GM19467 (cell line): Measurements from ENCODE around the gene SHLD1.
"Not testable (repeated sequence)": the region's sequence is repeated elsewhere in the genome, so short reads cannot be mapped to it uniquely, and the experiment has no call there.

Experiments
- ATAC-seq: cut with Tn5 transposase; IDR thresholded peaks from one replicate; pipeline ENCODE4 v1.9.1; 2021; ENCODE audit warnings: mild to moderate bottlenecking, moderate library complexity; ENCODE audit not compliant: unreplicated experiment

SHLD1 gene

DNA sequence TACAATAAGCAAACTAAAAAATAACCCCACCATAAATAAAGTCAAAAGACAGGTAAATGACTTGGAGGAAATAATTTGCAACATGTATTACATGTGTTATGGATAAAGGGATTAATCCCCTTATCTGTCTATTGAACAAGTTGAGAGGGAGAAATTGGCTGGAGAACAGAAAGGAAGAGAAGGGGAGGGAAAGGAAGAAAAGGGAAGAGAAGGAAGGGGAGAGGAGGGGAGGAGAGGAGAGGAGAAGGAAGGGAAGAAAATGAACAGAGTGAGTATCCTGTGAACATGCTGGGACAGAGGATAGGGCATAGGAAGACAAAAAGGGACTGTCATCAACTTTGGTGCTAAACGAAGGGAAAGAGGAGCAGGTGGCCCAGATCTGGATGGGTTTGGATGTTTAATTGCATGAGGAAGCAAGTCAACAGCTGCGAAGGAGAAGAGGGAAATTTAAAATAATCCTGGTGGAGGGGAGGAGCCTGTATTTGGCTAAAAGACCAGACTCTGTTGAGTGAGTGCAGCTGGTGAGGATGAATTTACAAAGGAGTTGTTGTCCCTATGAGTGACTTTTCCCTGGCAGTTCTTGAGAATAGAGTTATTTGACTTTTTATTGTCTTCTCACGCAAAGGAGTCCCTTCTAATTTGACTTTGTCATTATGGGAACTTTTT is 14.2 kb upstream of the SHLD1 start:
- no peak for ATAC-seq

DNA sequence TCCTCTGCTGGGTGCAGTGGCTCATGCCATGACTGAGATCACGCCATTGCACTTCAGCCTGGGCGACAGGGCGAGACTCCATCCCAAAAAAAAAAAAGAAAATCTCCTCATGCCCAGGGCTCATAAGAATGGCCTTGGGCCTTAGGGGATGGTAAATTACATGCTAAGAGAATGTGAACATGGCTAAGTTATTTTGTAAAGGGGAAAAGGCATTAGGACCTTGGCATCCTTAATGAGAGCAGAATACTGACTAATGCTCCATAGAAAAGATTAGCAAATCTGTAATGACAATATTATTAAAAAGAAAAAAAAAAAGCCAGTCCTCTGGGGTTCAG is 12.6 kb upstream of the SHLD1 start:
- ATAC-seq, result no peak

DNA sequence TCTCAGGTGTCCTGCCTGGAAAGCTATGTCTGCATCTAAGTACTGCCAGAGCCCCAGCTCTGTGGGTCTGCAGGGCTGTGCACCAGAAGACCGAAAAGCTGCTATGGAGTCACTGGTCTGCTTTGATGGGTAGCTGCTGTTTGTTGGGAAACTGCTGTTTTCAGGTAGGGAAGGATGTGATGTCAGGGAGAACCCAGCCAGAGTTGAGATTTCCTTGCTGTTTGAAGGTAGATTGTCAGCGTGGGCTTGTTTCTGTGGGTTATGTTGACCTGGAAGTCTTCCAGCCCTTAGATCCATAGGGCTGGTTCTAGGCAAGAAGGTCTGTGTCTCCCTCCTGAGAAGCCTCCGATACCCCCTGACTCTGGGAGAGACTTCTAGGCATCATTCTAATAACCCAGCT is 12.2 kb upstream of the SHLD1 start:
- no peak for ATAC-seq

DNA sequence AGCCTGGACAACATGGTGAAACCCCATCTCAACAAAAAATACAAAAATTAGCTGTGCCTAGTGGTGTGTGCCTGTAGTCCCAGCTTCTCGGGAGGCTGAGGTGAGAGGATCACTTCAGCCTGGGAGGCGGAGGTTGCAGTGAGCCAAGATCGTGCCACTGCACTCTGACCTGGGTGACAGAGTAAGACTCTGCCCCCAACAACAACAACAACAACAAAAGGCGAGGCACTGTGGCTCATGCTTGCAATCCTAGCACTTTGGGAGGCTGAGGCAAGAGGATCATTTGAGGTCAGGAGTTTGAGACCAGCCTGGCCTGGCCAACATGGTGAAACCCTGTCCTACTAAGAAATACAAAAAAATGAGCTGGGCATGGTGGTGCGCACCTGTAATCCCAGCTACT is 9.6 kb upstream of the SHLD1 start:
- not testable (repeated sequence) for ATAC-seq

DNA sequence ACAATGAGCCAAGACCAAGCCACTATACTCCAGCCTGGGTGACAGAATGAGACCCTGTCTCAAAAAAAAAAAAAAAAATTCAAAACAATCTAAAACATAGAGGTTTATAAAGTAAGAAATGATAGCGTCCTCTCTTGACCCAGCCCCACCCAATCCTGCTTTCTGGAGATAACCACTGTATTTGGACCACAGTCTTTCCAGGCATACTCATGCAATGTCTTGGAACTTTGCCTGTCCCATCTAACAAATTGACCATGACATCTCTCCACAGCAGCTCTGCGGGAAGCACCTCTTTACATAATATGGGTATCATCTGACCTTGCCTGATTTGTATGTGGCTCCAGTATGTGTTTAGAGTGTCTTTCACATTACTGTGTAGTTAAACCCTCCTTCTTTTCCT is 9.1 kb upstream of the SHLD1 start:
- no peak for ATAC-seq

DNA sequence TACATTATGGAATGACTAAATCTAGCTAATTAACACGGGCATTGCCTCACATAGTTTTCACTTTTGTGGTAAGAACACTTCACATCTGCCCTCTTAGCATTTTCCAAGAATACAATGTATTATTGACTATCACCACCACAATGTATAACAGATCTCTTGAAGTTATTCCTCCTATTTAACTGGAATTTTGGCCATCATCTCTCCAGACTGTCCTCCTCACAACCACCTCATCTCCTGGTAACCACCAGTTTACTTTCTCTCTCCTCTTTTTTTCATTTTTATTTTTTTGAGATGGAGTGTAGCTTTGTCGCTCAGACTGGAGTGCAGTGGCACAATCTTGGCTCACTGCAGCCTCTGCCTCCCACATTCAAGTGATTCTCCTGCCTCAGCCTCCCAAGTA is 8.2 kb upstream of the SHLD1 start:
- ATAC-seq, result no peak

DNA sequence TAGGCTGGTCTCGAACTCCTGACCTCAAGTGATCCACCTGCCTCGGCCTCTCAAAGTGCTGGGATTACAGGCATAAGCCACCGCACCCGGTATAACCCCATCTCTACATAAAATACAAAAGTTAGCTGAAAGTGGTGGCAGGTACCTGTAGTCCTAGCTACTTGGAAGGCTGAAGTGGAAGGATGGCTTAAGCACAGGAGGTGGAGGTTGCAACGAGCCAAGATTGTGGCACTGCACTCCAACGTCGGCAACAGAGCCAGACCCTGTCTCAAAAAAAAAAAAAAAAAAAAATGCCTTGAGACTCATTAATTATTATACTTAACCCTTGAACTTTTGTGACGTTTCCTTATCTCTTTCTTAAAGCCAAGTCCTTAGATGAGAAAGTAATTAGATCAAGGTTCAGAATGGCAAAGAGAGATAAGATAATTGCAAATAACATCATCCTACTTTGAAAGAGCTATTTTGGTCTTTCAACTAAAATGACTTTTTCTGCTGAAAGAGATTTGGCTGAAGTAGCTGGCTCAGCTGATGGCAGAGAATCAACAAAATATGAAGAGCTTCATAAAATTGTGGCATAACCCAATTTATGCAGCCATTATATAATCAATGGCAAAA is 4.7 kb upstream of the SHLD1 start:
- no peak for ATAC-seq

DNA sequence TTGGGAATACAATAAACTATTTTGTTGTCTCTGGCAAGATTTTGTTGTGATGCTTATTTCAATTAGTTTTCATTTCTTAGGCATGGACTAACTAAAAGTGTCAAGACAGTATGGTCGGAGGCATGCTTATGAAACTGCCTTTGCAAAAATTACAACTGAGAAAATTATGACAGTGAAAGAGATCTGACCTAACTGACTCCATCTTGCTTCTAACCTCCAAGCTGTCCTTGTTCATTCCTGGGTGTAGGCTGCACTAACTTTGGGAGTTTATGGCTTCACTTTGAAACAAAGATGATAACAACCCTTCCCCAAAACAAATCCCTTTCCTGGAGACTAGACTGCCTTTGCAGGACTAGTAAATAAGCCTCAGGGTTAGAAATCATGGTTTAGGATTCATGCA is 4.1 kb upstream of the SHLD1 start:
- ATAC-seq, result no peak

DNA sequence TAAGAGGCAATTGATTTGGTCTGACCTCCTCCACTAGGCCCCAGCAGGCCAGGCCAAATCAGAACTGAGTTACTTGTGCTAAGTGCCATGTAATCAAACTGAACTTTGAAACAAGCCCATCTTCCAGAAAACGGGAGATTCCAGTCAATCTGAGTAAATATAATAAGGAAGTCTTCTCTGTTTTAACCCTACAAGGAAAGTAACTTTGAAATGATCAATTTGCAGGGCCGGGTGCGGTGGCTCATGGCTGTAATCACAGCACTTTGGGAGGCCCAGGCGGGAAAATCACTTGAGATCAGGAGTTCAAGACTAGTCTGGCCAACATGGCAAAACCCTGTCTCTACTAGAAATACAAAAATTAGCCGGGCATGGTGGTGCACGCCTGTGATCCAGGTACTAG is 2.0 kb upstream of the SHLD1 start:
- no peak for ATAC-seq

DNA sequence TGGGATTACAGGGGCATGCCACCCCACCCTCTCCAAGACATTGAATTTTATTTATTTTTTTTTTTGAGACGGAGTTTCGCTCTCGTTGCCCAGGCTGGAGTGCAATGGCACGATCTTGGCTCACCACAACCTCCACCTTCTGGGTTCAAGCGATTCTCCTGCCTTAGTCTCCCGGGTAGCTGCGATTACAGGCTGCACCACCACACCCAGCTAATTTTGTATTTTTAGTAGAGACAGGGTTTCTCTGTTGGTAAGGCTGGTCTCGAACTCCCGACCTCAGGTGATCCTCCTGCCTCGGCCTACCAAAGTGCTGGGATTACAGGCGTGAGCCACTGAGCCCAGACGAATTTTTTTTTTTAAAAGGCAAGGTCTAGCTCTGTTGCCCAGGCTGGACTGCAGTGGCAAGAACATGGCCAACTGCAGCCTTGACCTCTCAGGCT is 669 bp upstream of the SHLD1 start:
- ATAC-seq, result not testable (repeated sequence)

DNA sequence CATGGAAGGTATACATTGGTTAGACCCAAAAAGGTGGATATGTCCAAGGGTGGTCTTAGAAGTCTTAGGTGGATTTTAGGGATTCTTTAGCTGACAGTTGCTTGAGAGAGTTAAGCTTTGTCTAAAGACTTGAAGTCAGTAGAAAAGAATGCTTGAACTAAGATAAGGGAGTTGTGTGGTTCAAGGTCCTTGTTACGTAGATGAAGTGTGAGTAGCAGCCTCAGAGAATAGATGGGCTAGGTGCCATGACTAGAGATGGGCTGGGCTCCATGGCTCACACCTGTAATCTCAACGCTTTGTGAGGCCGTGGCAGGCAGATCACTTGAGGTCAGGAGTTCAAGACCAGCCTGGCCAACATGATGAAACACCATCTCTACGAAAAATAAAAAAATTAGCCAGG is 1.7 kb downstream of the SHLD1 start:
- no peak for ATAC-seq

DNA sequence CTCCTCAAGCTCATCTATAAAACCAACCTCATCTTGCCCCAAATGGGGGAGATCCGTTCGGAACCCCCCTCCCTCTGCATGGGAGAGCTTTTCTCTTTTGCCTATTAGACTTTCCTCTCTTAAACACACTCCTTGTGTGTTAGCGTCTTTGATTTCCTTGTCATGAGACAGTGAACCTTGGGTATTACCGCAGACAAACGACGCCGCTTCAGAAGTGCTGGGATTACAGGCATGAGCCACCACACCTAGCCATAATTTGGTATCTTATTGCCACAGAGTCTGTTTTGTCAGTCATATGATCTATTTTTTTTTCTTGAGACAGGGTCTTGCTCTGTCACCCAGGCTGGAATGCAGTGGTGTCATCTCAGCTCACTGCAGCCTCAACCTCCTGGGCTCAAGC is 3.6 kb downstream of the SHLD1 start:
- no peak for ATAC-seq

DNA sequence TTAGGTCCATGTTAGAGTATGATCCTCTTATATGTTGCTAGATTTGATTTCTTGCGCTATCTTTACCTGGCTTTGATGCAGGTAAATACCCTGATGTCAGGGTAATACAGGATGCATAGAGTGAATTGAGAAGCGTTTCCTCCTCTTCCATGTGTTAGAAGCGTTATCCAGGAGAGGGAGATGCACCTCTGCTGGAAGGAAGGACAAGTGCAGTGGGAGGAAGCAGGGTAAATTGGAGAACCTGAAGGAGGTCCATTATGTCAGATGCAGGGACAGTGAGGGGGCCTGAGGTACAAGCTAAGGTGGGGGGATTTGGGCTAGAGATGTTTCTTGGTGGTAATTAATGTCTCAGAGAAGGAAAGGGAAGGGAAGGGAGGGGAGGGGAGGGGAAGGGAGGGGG is 7.7 kb downstream of the SHLD1 start:
- ATAC-seq, result no peak

DNA sequence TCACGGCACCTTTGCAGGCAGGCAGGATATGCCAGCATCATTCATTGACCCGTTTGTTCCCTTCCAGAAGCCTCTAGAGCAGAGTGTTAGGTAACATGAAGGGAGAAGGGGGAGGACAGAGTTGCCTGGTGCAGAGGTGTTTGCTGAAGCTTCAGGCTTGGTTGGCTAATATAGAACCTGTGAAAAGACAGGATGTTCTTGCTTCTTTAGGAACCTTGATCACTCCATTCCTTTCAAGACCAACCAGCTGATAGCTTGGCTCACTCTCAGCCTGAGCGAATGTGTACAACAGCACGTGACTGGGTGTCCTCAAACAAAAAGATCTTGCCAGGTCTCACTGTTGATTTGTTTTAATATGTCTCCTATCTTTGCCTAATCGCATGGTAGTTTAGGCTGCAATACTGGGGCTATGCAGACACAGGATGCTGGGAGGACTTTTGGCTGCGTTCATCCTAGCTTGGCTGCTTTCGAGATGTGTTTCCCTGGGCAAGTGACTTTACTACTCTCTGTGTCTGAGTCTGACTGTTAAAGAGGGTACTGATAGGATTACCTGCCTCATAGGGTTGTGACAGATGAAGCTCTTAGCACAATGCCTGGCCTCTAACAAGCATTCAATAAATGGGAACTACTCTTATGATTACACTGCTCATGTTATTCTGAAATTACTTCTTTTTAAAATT is 16.0 kb downstream of the SHLD1 start:
- no peak for ATAC-seq

DNA sequence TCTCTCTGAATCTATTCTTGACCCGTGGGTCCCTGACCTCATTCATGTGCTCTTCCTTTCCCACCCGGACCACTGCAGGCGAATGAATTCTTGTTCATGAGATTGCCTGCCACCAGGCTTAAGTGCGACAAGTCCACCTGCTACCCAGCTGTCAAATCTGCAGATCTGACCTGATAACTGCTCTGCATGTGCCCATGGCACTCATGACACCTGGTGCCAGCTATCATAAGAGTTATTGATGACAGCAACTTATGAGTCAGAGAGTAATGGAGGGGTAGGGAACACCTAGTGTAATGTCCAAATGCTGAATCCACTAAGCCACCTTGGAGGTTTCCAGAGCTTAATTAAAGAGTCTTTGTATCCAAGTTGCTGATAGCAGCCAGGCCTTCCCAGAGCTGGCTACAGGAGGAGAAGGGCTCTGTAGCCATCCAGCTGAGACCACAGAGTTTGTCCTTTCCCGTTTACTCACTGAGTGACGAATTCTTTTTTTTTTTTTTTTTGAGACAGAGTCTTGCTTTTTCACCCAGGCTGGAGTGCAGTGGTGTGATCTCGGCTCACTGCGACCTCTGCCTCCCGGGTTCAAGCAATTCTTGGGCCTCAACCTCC is 17.4 kb downstream of the SHLD1 start:
- no peak for ATAC-seq

DNA sequence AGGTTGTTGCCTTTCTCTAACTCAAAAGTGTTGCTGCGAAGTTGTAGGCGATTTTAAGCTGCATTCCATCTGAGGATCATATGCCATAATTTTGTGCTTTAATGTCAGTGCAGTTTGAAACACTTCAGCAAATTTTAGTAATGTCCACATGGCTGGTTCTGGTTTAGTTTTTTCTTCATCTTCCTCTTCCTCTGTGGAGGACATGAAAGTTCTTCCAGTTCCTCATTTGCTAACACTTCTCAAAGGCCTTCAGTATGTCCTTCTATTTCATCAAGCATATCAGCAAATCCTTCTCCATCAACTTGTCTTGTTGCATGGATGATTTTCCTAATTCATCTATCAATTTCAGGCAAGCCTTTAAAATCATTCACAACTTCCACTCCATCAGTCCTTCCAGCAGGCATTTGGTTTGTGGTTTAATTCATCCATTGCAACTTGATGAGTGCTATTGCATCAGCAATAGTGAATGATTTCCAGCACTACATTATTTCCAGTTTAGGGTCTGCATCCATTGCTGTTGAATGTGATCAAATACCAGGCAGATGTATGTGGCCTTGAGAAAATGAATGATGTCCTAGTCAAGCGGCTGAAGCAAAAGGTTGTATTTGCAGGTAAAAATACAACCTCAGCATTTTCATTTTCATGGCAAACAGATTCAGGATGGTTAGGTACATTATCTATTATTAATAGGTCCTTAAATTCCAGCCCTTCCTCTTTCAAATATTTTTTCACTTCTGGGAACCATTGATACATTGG is 20.2 kb downstream of the SHLD1 start:
- no peak for ATAC-seq

DNA sequence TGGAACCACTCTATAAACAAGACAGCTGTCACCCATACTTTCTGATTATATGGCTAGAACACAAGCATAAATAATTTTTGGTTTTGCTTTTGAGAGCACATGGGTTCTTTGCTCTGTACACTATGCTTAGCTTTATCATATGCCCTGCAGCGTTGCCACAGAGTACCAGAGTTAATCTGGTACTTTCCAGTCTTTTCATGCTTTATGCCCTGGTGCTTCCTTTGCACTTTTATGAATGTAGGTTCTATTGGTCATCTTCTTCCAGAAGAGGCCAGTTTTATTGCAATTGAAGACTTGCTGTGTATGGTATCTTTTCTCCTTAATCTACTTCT is 20.8 kb downstream of the SHLD1 start:
- no peak for ATAC-seq

DNA sequence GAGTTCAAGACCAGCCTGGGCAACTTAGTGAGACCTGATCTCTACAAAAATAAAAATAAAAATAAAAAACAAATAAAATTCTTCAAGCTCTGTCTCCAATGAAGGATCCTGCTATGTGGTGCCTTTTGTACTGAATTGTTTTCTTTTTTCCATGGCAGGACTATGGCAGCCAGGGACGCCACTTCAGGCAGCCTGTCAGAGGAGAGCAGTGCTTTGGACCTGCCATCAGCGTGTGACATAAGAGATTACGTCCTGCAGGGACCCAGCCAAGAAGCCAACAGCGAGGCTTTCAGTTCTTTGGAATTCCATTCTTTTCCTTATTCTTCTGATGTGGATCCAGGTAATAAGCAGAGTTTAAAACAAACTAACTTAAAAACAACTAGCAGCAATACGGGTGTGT is 22.5 kb downstream of the SHLD1 start:
- no peak for ATAC-seq

DNA sequence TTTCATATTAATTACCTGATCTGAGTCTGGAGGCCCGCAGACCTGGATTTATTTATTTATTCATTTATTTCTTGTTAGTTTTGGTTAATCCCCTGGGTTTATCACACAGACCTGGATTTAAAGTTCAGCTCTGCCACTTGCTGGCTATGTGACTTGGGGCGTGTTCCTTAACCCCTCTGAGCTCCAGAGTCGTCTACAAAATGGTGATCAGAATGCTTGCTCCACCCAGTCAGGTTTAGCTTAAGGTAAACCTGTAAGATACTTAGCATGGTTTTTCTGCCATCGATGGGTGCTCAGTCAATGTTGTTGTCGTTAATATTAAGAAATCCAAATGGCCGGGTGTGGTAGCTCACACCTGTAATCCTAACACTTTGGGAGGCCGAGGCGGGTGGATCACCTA is 23.4 kb downstream of the SHLD1 start:
- ATAC-seq, result no peak

DNA sequence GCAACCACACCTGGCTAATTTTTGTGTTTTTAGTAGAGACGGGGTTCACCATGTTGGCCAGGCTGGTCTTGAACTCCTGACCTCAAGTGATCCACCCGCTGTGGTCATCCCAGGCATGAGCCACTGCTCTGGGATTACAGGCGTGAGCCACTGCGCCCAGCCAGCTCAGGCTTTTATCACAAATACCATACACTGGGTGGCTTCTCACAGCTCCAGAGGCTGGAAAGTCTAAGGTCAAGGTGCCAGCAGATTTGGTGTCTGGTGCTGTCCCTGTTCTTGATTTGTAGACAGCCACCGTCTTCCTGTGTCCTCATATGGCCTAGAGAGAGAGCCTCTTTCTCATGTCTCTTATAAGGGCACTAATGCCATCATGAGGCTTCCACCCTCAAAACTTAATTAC is 25.9 kb downstream of the SHLD1 start:
- no peak for ATAC-seq

DNA sequence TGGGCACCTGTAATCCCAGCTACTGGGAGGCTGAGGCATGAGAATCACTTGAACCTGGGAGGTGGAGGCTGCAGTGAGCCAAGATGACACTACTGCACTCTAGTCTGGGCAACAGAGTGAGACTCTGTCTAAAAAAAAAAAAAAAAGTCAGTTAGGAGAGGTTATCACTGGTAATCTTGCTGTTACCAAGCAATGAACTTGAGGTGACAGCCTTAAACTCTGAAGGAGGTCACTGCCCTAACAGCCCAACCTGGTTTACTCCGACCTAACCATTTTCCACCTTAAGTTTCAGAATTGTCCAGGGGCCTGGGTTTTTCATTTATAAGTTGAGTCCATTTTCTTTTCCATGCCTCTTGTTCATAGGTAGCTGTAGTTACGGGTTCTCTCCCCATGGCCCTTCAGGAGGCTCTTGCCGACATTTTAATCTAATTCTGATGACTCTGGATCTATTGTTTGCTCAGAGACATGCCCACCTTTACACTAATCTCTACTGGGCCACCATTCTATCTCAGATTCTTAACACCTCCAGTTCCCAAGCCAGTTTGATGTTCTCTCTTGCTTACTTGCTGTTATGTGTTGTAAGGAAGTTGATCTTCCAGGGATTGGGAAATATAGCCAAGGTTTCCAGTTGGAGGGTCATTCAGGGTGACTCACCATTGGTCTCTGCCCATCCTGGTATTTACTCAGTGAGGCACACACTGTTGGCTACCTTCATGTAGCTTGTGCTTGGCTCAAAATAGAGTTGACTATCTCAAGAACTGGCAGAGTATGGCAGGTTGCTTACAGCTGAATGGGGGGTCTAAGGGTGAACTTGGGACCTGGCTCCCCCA is 29.1 kb downstream of the SHLD1 start:
- no peak for ATAC-seq
